IPS DF 6.9 (cell line): ENCODE results near the gene FHL2.

Experiments used
- DNase-seq: peaks from one replicate; pipeline ENCODE4 v3.0.0-alpha.2; 2013; ENCODE audit warnings: low read depth, low spot score
- H3K27ac ChIP-seq: one replicate; pipeline ENCODE4 v1.5.1; 2013; ENCODE audit warnings: low read length, control low read depth
- H3K27me3 ChIP-seq: 2 replicates; pipeline ENCODE4 v1.6.1; 2013; ENCODE audit warnings: mild to moderate bottlenecking, low read length; ENCODE audit not compliant: control insufficient read depth, insufficient read depth
- H3K36me3 ChIP-seq: 2 replicates; pipeline ENCODE4 v1.6.1; 2013; ENCODE audit warnings: low read length; ENCODE audit not compliant: control insufficient read depth, insufficient read depth
- H3K4me1 ChIP-seq: 2 replicates; pipeline ENCODE4 v1.6.1; 2013; ENCODE audit warnings: low read length; ENCODE audit not compliant: control insufficient read depth, insufficient read depth
- H3K4me3 ChIP-seq: 2 replicates; pipeline ENCODE4 v1.5.1; 2013; ENCODE audit warnings: mild to moderate bottlenecking, low read length
- H3K9me3 ChIP-seq: 2 replicates; pipeline ENCODE4 v1.6.1; 2013; ENCODE audit warnings: low read length, inconsistent platforms; ENCODE audit not compliant: control insufficient read depth, insufficient read depth
- WGBS: extraction: QIAGEN DNeasy Blood & Tissue Kit; methylation state at CpG from one replicate; pipeline ENCODE4 v1.1.7; 2013; ENCODE audit warnings: mixed read lengths, missing lambda C conversion rate; ENCODE audit not compliant: insufficient read length, insufficient coverage; 5-methylcytosine and 5-hydroxymethylcytosine counted together

The FHL2 gene

GRCh38 chr2:105390454-105390853 is 8.4 kb downstream of the FHL2 start:
- Histone ChIP-seq H3K4me1 (no peaks in the 10 kb centered on the region), H3K4me3 (no peak overlapping the region), H3K27ac (no peak overlapping the region), H3K36me3 (peaks cover 7% of the 10 kb centered on the region; the same call in 1 of the 2 replicates), H3K27me3 (no peaks in the 10 kb centered on the region), H3K9me3 (no peaks in the 10 kb centered on the region)
- no peak for DNase-seq

- no peaks in the 10 kb centered on the region for H3K27me3 ChIP-seq
- no peak overlapping the region for H3K4me3 ChIP-seq
- H3K4me1 ChIP-seq = no peaks in the 10 kb centered on the region
- H3K27ac ChIP-seq = no peak overlapping the region
- DNase-seq = no peak
- peaks cover 10% of the 10 kb centered on the region; the same call in 1 of the 2 replicates for H3K36me3 ChIP-seq
- WGBS = no CpG with 5 or more reads among the region's 8 CpGs
- H3K9me3 ChIP-seq = no peaks in the 10 kb centered on the region
These were observed 9.9 kb downstream of the FHL2 start for GRCh38 chr2:105388971-105389381.

DNA sequence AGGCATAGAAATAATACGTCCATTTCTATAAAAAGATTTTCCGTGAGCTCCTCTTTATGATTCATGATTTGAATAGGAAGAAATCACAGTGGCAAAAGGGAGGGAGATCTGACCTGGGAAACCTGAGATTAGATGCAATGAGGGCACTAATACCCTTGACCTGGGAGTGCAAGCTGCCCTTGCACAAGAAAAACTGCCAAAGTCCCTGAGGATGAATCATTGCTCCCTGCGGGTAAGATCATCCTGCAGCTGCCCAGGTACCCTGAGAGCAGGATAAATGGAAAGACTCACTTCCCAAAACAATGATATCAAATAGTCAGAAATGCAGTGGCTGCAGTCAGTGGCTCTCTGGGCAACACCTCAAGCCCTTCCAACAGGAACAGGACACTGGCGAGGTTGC is 11.6 kb downstream of the FHL2 start:
- H3K36me3 ChIP-seq = peaks cover 10% of the 10 kb centered on the region; the same call in 1 of the 2 replicates
- no CpG with 5 or more reads among the region's 4 CpGs for WGBS
- no peaks in the 10 kb centered on the region for H3K9me3 ChIP-seq
- H3K27ac ChIP-seq = no peak overlapping the region
- H3K4me3 ChIP-seq = no peak overlapping the region
- no peaks in the 10 kb centered on the region for H3K27me3 ChIP-seq
- DNase-seq = no peak
- no peaks in the 10 kb centered on the region for H3K4me1 ChIP-seq

GRCh38 chr2:105385731-105386540 is 12.9 kb downstream of the FHL2 start:
- H3K4me1 ChIP-seq = no peaks in the 10 kb centered on the region
- H3K4me3 ChIP-seq = no peak overlapping the region
- H3K36me3 ChIP-seq = peaks cover 10% of the 10 kb centered on the region; the same call in 1 of the 2 replicates
- H3K27ac ChIP-seq = no peak overlapping the region
- H3K27me3 ChIP-seq = no peaks in the 10 kb centered on the region
- H3K9me3 ChIP-seq = no peaks in the 10 kb centered on the region
- DNase-seq = no peak
- WGBS = no CpG with 5 or more reads among the region's 20 CpGs

DNA sequence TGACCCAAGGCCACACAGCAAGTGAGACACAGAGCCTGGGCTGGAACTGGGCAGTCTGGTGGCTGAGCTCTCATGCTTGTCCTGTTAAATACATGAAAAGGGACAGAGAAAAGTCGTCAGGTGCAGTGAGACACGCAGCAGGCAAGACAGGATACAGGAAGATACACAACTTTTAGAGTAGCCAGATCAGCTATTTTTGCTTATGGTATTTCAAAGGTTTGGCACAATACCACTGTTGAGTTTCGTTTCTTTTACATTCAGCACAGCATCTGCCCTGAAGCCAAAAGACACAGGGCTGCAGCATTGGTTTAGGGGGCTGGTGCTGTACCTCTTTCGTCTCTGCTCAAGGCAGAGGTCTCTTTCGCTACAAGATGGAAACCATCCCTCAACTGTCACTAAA is 14.0 kb downstream of the FHL2 start:
- H3K27me3 ChIP-seq = no peaks in the 10 kb centered on the region
- H3K27ac ChIP-seq = no peak overlapping the region
- no peak for DNase-seq
- no peak overlapping the region for H3K4me3 ChIP-seq
- H3K36me3 ChIP-seq = peaks cover 10% of the 10 kb centered on the region; the same call in 1 of the 2 replicates
- H3K9me3 ChIP-seq = no peaks in the 10 kb centered on the region
- no peaks in the 10 kb centered on the region for H3K4me1 ChIP-seq
- WGBS = no CpG with 5 or more reads among the region's 5 CpGs

- Histone ChIP-seq H3K36me3 (peaks cover 10% of the 10 kb centered on the region; the same call in 1 of the 2 replicates), H3K9me3 (no peaks in the 10 kb centered on the region), H3K27ac (no peak overlapping the region), H3K4me1 (no peaks in the 10 kb centered on the region), H3K4me3 (no peak overlapping the region), H3K27me3 (no peaks in the 10 kb centered on the region)
- no peak for DNase-seq
- WGBS = no CpG with 5 or more reads among the region's 7 CpGs
These were observed 14.6 kb downstream of the FHL2 start for GRCh38 chr2:105384216-105384615.

- Histone ChIP-seq H3K4me1 (no peaks in the 10 kb centered on the region), H3K27ac (no peak overlapping the region), H3K4me3 (no peak overlapping the region), H3K9me3 (no peaks in the 10 kb centered on the region), H3K36me3 (peaks cover 10% of the 10 kb centered on the region; the same call in 1 of the 2 replicates), H3K27me3 (no peaks in the 10 kb centered on the region)
- WGBS = 100% methylated on average over 2 of the region's 8 CpGs
- DNase-seq = no peak
These were observed 15.3 kb downstream of the FHL2 start for GRCh38 chr2:105383432-105384166.

- Histone ChIP-seq H3K27ac (no peak overlapping the region), H3K27me3 (no peaks in the 10 kb centered on the region), H3K4me3 (no peak overlapping the region), H3K4me1 (no peaks in the 10 kb centered on the region), H3K36me3 (peaks cover 10% of the 10 kb centered on the region; the same call in 1 of the 2 replicates), H3K9me3 (no peaks in the 10 kb centered on the region)
- no peak for DNase-seq
- no CpG with 5 or more reads among the region's 5 CpGs for WGBS
These were observed 16.7 kb downstream of the FHL2 start for GRCh38 chr2:105382177-105382576.

GRCh38 chr2:105381101-105381668 is 17.7 kb downstream of the FHL2 start:
- H3K4me1 ChIP-seq = no peaks in the 10 kb centered on the region
- no peak overlapping the region for H3K27ac ChIP-seq

DNA sequence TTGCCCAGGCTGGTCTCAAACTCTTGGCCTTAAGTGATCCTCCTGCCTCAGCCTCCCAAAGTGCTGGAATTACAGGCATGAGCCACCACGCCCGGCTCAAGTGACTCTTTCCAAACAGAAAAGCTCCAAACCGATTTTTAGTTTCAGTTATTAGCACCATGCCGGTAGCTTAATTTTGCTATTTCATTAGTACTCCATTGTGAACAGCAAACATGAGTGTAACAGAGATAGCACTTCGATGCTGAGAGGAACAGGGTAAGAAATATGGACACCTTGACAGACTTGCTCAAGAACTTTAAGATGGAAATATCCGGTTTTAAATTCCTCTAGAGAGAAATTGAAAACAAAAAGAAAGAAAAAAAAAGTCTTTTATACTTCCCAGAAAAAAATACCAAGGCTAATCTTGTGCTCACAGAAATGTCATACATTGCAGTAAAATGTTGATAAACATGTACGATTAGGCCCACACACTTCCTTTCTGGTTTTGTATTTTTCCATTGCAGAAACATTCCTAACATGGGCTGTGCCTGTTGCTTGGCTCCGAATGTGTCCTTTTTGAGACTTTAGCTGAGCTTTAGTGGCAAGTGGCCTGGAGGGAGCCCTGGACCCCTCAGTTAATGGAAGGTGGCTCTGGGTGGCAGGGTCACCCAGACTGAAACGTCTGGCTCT is 18.3 kb downstream of the FHL2 start:
- Histone ChIP-seq H3K9me3 (no peaks in the 10 kb centered on the region), H3K4me3 (no peak overlapping the region), H3K27me3 (no peaks in the 10 kb centered on the region), H3K27ac (no peak overlapping the region), H3K36me3 (peaks cover 3% of the 10 kb centered on the region; the same call in 1 of the 2 replicates), H3K4me1 (no peaks in the 10 kb centered on the region)
- DNase-seq = no peak
- WGBS = no CpG with 5 or more reads among the region's 9 CpGs

More at GRCh38 chr2:105381101-105381668, 17.7 kb downstream of the FHL2 start:
- Histone ChIP-seq H3K9me3 (no peaks in the 10 kb centered on the region), H3K36me3 (peaks cover 8% of the 10 kb centered on the region; the same call in 1 of the 2 replicates), H3K4me3 (no peak overlapping the region), H3K27me3 (no peaks in the 10 kb centered on the region)
- DNase-seq = no peak
- no CpG with 5 or more reads among the region's 14 CpGs for WGBS
